ENCODE results near the gene AXIN2.
A peak's percentile ranks its signal among the peaks of the same experiment; 100 is the strongest.

Gene AXIN2

GRCh38 chr17:65553646-65554552, 7.5 kb downstream of the AXIN2 start:
- no peak for DNase-seq

GRCh38 chr17:65553009-65553645, 8.3 kb downstream of the AXIN2 start:
- no peak for DNase-seq

- DNase-seq, result no peak
Observed at GRCh38 chr17:65552214-65552613, 9.2 kb downstream of the AXIN2 start.

- DNase-seq, result no peak
Observed at GRCh38 chr17:65551267-65552040, 10.0 kb downstream of the AXIN2 start.

GRCh38 chr17:65550758-65551157, 10.7 kb downstream of the AXIN2 start:
- no peak for DNase-seq

- DNase-seq, result no peak
Observed at GRCh38 chr17:65550075-65550662, 11.3 kb downstream of the AXIN2 start.

GRCh38 chr17:65548269-65548969, 13.0 kb downstream of the AXIN2 start:
- no peak for DNase-seq

GRCh38 chr17:65547253-65547670, 14.2 kb downstream of the AXIN2 start:
- no peak for DNase-seq

GRCh38 chr17:65546579-65546978, 14.9 kb downstream of the AXIN2 start:
- DNase-seq, result no peak

- DNase-seq, result no peak
Observed at GRCh38 chr17:65545705-65546523, 15.5 kb downstream of the AXIN2 start.

GRCh38 chr17:65544672-65545071, 16.8 kb downstream of the AXIN2 start:
- DNase-seq, result no peak

GRCh38 chr17:65542610-65543009, 18.8 kb downstream of the AXIN2 start:
- DNase-seq, result no peak

GRCh38 chr17:65542067-65542466, 19.4 kb downstream of the AXIN2 start:
- no peak for DNase-seq

- DNase-seq, result no peak
Observed at GRCh38 chr17:65541453-65541852, 20.0 kb downstream of the AXIN2 start.

GRCh38 chr17:65539630-65540266, 21.7 kb downstream of the AXIN2 start:
- no peak for DNase-seq

- no peak for DNase-seq
Observed at GRCh38 chr17:65538675-65539529, 22.5 kb downstream of the AXIN2 start.

- peak; percentile 72 for DNase-seq
Observed at GRCh38 chr17:65537845-65538674, 23.4 kb downstream of the AXIN2 start.

- no peak for DNase-seq
Observed at GRCh38 chr17:65537343-65537844, 24.1 kb downstream of the AXIN2 start.
